ENCODE results near the gene EMC7.

DNA sequence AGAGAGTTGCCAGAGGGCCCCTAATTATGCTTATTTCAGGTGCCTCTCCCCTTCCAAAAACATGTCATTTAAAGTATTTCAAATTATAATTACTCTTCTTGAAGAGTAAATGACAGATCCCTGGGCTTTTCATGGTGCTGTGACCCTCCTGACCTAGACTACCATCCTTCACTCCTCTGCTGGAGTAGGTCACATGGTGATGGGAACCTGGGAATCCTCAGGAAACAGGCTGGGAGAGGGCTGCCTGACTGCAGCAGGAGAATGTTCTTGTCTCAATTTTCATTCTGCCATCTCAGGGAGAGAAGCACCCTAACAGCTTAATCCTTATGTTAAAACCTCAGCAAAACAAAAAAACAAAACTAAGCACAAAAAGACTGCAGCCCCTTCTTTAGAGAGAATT, 24.9 kb upstream of the EMC7 start:
- TF ChIP-seq, protein P1, sequence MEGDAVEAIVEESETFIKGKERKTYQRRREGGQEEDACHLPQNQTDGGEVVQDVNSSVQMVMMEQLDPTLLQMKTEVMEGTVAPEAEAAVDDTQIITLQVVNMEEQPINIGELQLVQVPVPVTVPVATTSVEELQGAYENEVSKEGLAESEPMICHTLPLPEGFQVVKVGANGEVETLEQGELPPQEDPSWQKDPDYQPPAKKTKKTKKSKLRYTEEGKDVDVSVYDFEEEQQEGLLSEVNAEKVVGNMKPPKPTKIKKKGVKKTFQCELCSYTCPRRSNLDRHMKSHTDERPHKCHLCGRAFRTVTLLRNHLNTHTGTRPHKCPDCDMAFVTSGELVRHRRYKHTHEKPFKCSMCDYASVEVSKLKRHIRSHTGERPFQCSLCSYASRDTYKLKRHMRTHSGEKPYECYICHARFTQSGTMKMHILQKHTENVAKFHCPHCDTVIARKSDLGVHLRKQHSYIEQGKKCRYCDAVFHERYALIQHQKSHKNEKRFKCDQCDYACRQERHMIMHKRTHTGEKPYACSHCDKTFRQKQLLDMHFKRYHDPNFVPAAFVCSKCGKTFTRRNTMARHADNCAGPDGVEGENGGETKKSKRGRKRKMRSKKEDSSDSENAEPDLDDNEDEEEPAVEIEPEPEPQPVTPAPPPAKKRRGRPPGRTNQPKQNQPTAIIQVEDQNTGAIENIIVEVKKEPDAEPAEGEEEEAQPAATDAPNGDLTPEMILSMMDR (IDR thresholded peaks at IDR 0.05; ENCODE audit: low read depth, low read length, missing input control): no peak
- TF ChIP-seq YY1 (IDR thresholded peaks at IDR 0.05): no peak
- TF ChIP-seq, protein P2, sequence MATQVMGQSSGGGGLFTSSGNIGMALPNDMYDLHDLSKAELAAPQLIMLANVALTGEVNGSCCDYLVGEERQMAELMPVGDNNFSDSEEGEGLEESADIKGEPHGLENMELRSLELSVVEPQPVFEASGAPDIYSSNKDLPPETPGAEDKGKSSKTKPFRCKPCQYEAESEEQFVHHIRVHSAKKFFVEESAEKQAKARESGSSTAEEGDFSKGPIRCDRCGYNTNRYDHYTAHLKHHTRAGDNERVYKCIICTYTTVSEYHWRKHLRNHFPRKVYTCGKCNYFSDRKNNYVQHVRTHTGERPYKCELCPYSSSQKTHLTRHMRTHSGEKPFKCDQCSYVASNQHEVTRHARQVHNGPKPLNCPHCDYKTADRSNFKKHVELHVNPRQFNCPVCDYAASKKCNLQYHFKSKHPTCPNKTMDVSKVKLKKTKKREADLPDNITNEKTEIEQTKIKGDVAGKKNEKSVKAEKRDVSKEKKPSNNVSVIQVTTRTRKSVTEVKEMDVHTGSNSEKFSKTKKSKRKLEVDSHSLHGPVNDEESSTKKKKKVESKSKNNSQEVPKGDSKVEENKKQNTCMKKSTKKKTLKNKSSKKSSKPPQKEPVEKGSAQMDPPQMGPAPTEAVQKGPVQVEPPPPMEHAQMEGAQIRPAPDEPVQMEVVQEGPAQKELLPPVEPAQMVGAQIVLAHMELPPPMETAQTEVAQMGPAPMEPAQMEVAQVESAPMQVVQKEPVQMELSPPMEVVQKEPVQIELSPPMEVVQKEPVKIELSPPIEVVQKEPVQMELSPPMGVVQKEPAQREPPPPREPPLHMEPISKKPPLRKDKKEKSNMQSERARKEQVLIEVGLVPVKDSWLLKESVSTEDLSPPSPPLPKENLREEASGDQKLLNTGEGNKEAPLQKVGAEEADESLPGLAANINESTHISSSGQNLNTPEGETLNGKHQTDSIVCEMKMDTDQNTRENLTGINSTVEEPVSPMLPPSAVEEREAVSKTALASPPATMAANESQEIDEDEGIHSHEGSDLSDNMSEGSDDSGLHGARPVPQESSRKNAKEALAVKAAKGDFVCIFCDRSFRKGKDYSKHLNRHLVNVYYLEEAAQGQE (IDR thresholded peaks at IDR 0.05): no peak
- TF ChIP-seq SP1 (IDR thresholded peaks at IDR 0.05): no peak
- TF ChIP-seq, protein P3, sequence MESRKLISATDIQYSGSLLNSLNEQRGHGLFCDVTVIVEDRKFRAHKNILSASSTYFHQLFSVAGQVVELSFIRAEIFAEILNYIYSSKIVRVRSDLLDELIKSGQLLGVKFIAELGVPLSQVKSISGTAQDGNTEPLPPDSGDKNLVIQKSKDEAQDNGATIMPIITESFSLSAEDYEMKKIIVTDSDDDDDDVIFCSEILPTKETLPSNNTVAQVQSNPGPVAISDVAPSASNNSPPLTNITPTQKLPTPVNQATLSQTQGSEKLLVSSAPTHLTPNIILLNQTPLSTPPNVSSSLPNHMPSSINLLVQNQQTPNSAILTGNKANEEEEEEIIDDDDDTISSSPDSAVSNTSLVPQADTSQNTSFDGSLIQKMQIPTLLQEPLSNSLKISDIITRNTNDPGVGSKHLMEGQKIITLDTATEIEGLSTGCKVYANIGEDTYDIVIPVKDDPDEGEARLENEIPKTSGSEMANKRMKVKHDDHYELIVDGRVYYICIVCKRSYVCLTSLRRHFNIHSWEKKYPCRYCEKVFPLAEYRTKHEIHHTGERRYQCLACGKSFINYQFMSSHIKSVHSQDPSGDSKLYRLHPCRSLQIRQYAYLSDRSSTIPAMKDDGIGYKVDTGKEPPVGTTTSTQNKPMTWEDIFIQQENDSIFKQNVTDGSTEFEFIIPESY (IDR thresholded peaks at IDR 0.05): no peak
- TF ChIP-seq, protein P4, sequence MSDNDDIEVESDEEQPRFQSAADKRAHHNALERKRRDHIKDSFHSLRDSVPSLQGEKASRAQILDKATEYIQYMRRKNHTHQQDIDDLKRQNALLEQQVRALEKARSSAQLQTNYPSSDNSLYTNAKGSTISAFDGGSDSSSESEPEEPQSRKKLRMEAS (IDR thresholded peaks at IDR 0.05): no peak
